Measurements from ENCODE around the gene KCNH1. TPM values are rescaled to one million over a fixed set of nuclear protein-coding genes. Genes with fewer than 3 reads are reported as not detected.
"Not testable (repeated sequence)": the region's sequence is repeated elsewhere in the genome, so short reads cannot be mapped to it uniquely, and the experiment has no call there.

The KCNH1 gene
- total RNA-seq, 2 donors from 2014 or later, result 3.2 to 3.5 TPM

GRCh38 chr1:210978316-210978973 lies 155.5 kb downstream of the KCNH1 start:
- peaks cover 13% of the 10 kb centered on the region for H3K9me3 Mint-ChIP-seq

GRCh38 chr1:210951279-210951678 lies 182.7 kb downstream of the KCNH1 start:
- no peaks in the 10 kb centered on the region for H3K27me3 ChIP-seq (ENCODE audit: control insufficient read depth, insufficient read depth, low read length, poor library complexity, severe bottlenecking)
- no peak overlapping the region for H3K4me3 Mint-ChIP-seq
- H3K36me3 Mint-ChIP-seq (ENCODE audit: low read depth), result no peaks in the 10 kb centered on the region
- no peak overlapping the region for H3K4me3 ChIP-seq (ENCODE audit: low read length)
- DNase-seq, result no peak
- no peak overlapping the region for H3K27ac ChIP-seq (ENCODE audit: low read depth, low read length)
- H3K4me1 ChIP-seq (ENCODE audit: control insufficient read depth, insufficient read depth, low read length), result no peaks in the 10 kb centered on the region
- H3K27ac Mint-ChIP-seq, result no peak overlapping the region
- peaks cover 2% of the 10 kb centered on the region for H3K27me3 Mint-ChIP-seq (ENCODE audit: insufficient read depth)
- 83 to 87% methylated on average over 5 to 7 of the region's 7 CpGs for WGBS, 2 experiments (ENCODE audit: insufficient coverage in 1 of 2, insufficient read length in 1 of 2)
- TF ChIP-seq CTCF (conservative IDR thresholded peaks at IDR 0.05), result no peak
- H3K9ac ChIP-seq (ENCODE audit: extremely low read depth, low read length, poor library complexity, severe bottlenecking), result no peak overlapping the region
- H3K4me1 Mint-ChIP-seq, result no peaks in the 10 kb centered on the region
- H3K36me3 ChIP-seq (ENCODE audit: control insufficient read depth, insufficient read depth, low read length), result no peaks in the 10 kb centered on the region
- H3K9me3 ChIP-seq (ENCODE audit: control insufficient read depth, low read length), result no peaks in the 10 kb centered on the region
- no peaks in the 10 kb centered on the region for H3K9me3 Mint-ChIP-seq

More at GRCh38 chr1:210978316-210978973, 155.5 kb downstream of the KCNH1 start:
- Histone ChIP-seq H3K36me3 (ENCODE audit: control insufficient read depth, insufficient read depth, low read length) (no peaks in the 10 kb centered on the region), H3K27ac (ENCODE audit: low read depth, low read length) (no peak overlapping the region), H3K9ac (ENCODE audit: extremely low read depth, low read length, poor library complexity, severe bottlenecking) (no peak overlapping the region), H3K4me1 (ENCODE audit: control insufficient read depth, insufficient read depth, low read length) (no peaks in the 10 kb centered on the region), H3K27me3 (ENCODE audit: control insufficient read depth, insufficient read depth, low read length, poor library complexity, severe bottlenecking) (no peaks in the 10 kb centered on the region), H3K4me3 (ENCODE audit: low read length) (no peak overlapping the region), H3K9me3 (ENCODE audit: control insufficient read depth, low read length) (no peaks in the 10 kb centered on the region)
- Mint-ChIP-seq H3K4me3 (no peak overlapping the region), H3K27ac (no peak overlapping the region), H3K36me3 (ENCODE audit: low read depth) (no peaks in the 10 kb centered on the region), H3K4me1 (no peaks in the 10 kb centered on the region), H3K27me3 (ENCODE audit: insufficient read depth) (no peaks in the 10 kb centered on the region)
- WGBS, 2 experiments (ENCODE audit: insufficient coverage in 1 of 2, insufficient read length in 1 of 2), result 82 to 89% methylated on average over 5 to 6 of the region's 6 CpGs
- TF ChIP-seq CTCF (conservative IDR thresholded peaks at IDR 0.05), result no peak
- DNase-seq, result no peak

GRCh38 chr1:210949940-210950546 lies 183.9 kb downstream of the KCNH1 start:
- not testable (repeated sequence) for H3K36me3 Mint-ChIP-seq (ENCODE audit: low read depth); H3K9me3 Mint-ChIP-seq; H3K9me3 ChIP-seq (ENCODE audit: control insufficient read depth, low read length); H3K27me3 Mint-ChIP-seq (ENCODE audit: insufficient read depth); H3K9ac ChIP-seq (ENCODE audit: extremely low read depth, low read length, poor library complexity, severe bottlenecking); H3K4me3 Mint-ChIP-seq; H3K36me3 ChIP-seq (ENCODE audit: control insufficient read depth, insufficient read depth, low read length); H3K27me3 ChIP-seq (ENCODE audit: control insufficient read depth, insufficient read depth, low read length, poor library complexity, severe bottlenecking); H3K4me1 ChIP-seq (ENCODE audit: control insufficient read depth, insufficient read depth, low read length); H3K27ac ChIP-seq (ENCODE audit: low read depth, low read length); H3K4me3 ChIP-seq (ENCODE audit: low read length); H3K27ac Mint-ChIP-seq; H3K4me1 Mint-ChIP-seq
- DNase-seq, result peak; percentile 91
- no CpG with 5 or more reads among the region's 2 CpGs for WGBS, 2 experiments (ENCODE audit: insufficient coverage in 1 of 2, insufficient read length in 1 of 2)
- peak; percentile 80 for TF ChIP-seq CTCF (conservative IDR thresholded peaks at IDR 0.05)

Data from endodermal cell (in vitro differentiated cells).